WTC11 (cell line): ENCODE results near the gene NLE1. TPM values are rescaled to one million over a fixed set of nuclear protein-coding genes. Genes with fewer than 3 reads are reported as not detected.

Source experiments
- ATAC-seq: fragments of 200-7000 bp; cut with Tn5 transposase; 2 replicates; pipeline ENCODE4 v1.10.0; 2021; ENCODE audit warnings: mild to moderate bottlenecking, moderate library complexity
- CTCF ChIA-PET: fragments of 300-600 bp; sonication (Branson Sonifier 250); formaldehyde crosslinking; loops from one replicate; lab custom pipeline; 2021; ENCODE audit warnings: antibody characterized with exemption; lab: Charles Lee
- POLR2A ChIA-PET: fragments of 350-600 bp; sonication (Branson Sonifier 250); formaldehyde crosslinking; loops from one replicate; lab custom pipeline; 2021; ENCODE audit warnings: antibody characterized with exemption; lab: Charles Lee
- DNase-seq: peaks from one replicate; pipeline ENCODE4 v3.0.0; 2021; ENCODE audit warnings: low spot score
- H3K27ac Mint-ChIP-seq: 2 replicates; pipeline ENCODE4 v1.8.0; 2021; ENCODE audit warnings: mixed read lengths
- H3K27me3 Mint-ChIP-seq: 2 replicates; pipeline ENCODE4 v1.8.0; 2021; ENCODE audit warnings: low read depth, mild to moderate bottlenecking, moderate library complexity, mixed read lengths
- H3K36me3 Mint-ChIP-seq: 2 replicates; pipeline ENCODE4 v1.8.0; 2021; ENCODE audit warnings: mixed read lengths
- H3K4me1 Mint-ChIP-seq: 2 replicates; pipeline ENCODE4 v1.8.0; 2022; ENCODE audit warnings: mixed read lengths
- H3K4me3 Mint-ChIP-seq: 2 replicates; pipeline ENCODE4 v1.8.0; 2021; ENCODE audit warnings: mild to moderate bottlenecking, moderate library complexity, mixed read lengths
- H3K9me3 Mint-ChIP-seq: 2 replicates; pipeline ENCODE4 v1.8.0; 2021; ENCODE audit warnings: mixed read lengths
- AFF4 ChIP-seq: sonication (generic); formaldehyde crosslinking; IDR thresholded peaks from 2 replicates; pipeline ENCODE4 v1.8.1; 2023; ENCODE audit warnings: mild to moderate bottlenecking, missing genetic modification reagents, borderline replicate concordance
- ARID4B ChIP-seq: sonication (generic); formaldehyde crosslinking; IDR thresholded peaks from 2 replicates; pipeline ENCODE4 v1.8.0; 2023; ENCODE audit warnings: missing genetic modification reagents, mild to moderate bottlenecking, borderline replicate concordance
- ATF1 ChIP-seq: sonication (generic); formaldehyde crosslinking; IDR thresholded peaks from 2 replicates; pipeline ENCODE4 v1.8.1; 2023; ENCODE audit warnings: mild to moderate bottlenecking, moderate library complexity, missing genetic modification reagents
- ESRRA ChIP-seq: sonication (generic); formaldehyde crosslinking; IDR thresholded peaks from 2 replicates; pipeline ENCODE4 v1.8.1; 2022; ENCODE audit warnings: mild to moderate bottlenecking, missing genetic modification reagents, borderline replicate concordance
- FOXK1 ChIP-seq: sonication (generic); formaldehyde crosslinking; IDR thresholded peaks from 2 replicates; pipeline ENCODE4 v1.8.0; 2022; ENCODE audit warnings: mild to moderate bottlenecking, moderate library complexity, missing genetic modification reagents
- FOXP1 ChIP-seq: sonication (generic); formaldehyde crosslinking; IDR thresholded peaks from 2 replicates; pipeline ENCODE4 v1.8.0; 2022; ENCODE audit warnings: missing genetic modification reagents, mild to moderate bottlenecking, moderate library complexity, borderline replicate concordance
- IRF2 ChIP-seq: sonication (generic); formaldehyde crosslinking; IDR thresholded peaks from 2 replicates; pipeline ENCODE4 v1.8.0; 2022; ENCODE audit warnings: low read depth, missing genetic modification reagents, borderline replicate concordance
- KAT7 ChIP-seq: sonication (generic); formaldehyde crosslinking; IDR thresholded peaks from 2 replicates; pipeline ENCODE4 v1.8.1; 2023; ENCODE audit warnings: missing genetic modification reagents, mild to moderate bottlenecking, borderline replicate concordance
- PRRX2 ChIP-seq: fragments of 250-450 bp; sonication (Bioruptor Pico); IDR thresholded peaks from 2 replicates; pipeline ENCODE4 v1.8.0; 2021; ENCODE audit warnings: mild to moderate bottlenecking
- RELA ChIP-seq: sonication (generic); formaldehyde crosslinking; IDR thresholded peaks from 2 replicates; pipeline ENCODE4 v1.8.1; 2022; ENCODE audit warnings: missing genetic modification reagents, mild to moderate bottlenecking, borderline replicate concordance
- TP53 ChIP-seq: sonication (generic); formaldehyde crosslinking; IDR thresholded peaks from 2 replicates; pipeline ENCODE4 v1.8.1; 2023; ENCODE audit warnings: mild to moderate bottlenecking, missing genetic modification reagents
- ZNF121 ChIP-seq: sonication (generic); formaldehyde crosslinking; IDR thresholded peaks from 2 replicates; pipeline ENCODE4 v1.8.0; 2023; ENCODE audit warnings: missing genetic modification reagents
- ZNF263 ChIP-seq: sonication (generic); formaldehyde crosslinking; IDR thresholded peaks from 2 replicates; pipeline ENCODE4 v1.8.1; 2022; ENCODE audit warnings: low read depth, mild to moderate bottlenecking, moderate library complexity, missing genetic modification reagents
- ZNF317 ChIP-seq: sonication (generic); formaldehyde crosslinking; IDR thresholded peaks from 2 replicates; pipeline ENCODE4 v1.8.1; 2023; ENCODE audit warnings: low read depth, mild to moderate bottlenecking, moderate library complexity, missing genetic modification reagents, borderline replicate concordance
- ZNF425 ChIP-seq: fragments of 250-450 bp; sonication (Bioruptor Pico); conservative IDR thresholded peaks from 2 replicates; pipeline ENCODE4 v1.9.0; 2021; ENCODE audit warnings: mild to moderate bottlenecking
- ZNF512 ChIP-seq: sonication (generic); formaldehyde crosslinking; IDR thresholded peaks from 2 replicates; pipeline ENCODE4 v1.8.1; 2022; ENCODE audit warnings: missing genetic modification reagents, borderline replicate concordance
- ZSCAN18 ChIP-seq: fragments of 250-450 bp; sonication (Bioruptor Pico); IDR thresholded peaks from 2 replicates; pipeline ENCODE4 v2.1.2; 2022; ENCODE audit warnings: mild to moderate bottlenecking, moderate library complexity
- total RNA-seq: library from RNA; stranded (reverse); gene quantifications from 3 replicates; pipeline ENCODE4 v1.2.3, GENCODE V29; 2021

The NLE1 gene
- total RNA-seq, 1 experiment from 2014 or later = 52.2 TPM

GRCh38 chr17:35138218-35138617 is 3.9 kb downstream of the NLE1 start:
- Mint-ChIP-seq H3K27me3 (no peaks in the 10 kb centered on the region), H3K9me3 (no peaks in the 10 kb centered on the region), H3K4me1 (peaks cover 5% of the 10 kb centered on the region), H3K27ac (no peak overlapping the region), H3K4me3 (no peak overlapping the region), H3K36me3 (peaks cover 61% of the 10 kb centered on the region)
- DNase-seq = no peak
- ATAC-seq = no peak
- CTCF ChIA-PET = no interaction called here
- TF ChIP-seq ATF1 (CRISPR knock-in tag) = no peak
- TF ChIP-seq AFF4 = no peak
- TF ChIP-seq ZNF512 (CRISPR knock-in tag) = no peak
- no peak for TF ChIP-seq ZNF317 (CRISPR knock-in tag)
- TF ChIP-seq FOXK1 (CRISPR knock-in tag) = no peak
- no peak for TF ChIP-seq KAT7
- no peak for TF ChIP-seq FOXP1 (CRISPR knock-in tag)
- POLR2A ChIA-PET = no interaction called here

- H3K9me3 Mint-ChIP-seq = no peaks in the 10 kb centered on the region
- CTCF ChIA-PET = no interaction called here
- TF ChIP-seq ESRRA (CRISPR knock-in tag) = no peak
- no peak for TF ChIP-seq RELA (CRISPR knock-in tag)
- TF ChIP-seq ZNF425 = no peak
- no peak for TF ChIP-seq PRRX2 (CRISPR knock-in tag)
- TF ChIP-seq, all 79 proteins: peak for 0
- Mint-ChIP-seq H3K27ac (no peak overlapping the region), H3K27me3 (no peaks in the 10 kb centered on the region), H3K4me3 (no peak overlapping the region), H3K4me1 (no peaks in the 10 kb centered on the region), H3K36me3 (peaks cover 82% of the 10 kb centered on the region)
- POLR2A ChIA-PET = no interaction called here
- ATAC-seq = no peak
- no peak for DNase-seq
Observed at GRCh38 chr17:35135322-35135721, 6.8 kb downstream of the NLE1 start.

- DNase-seq = no peak
- no peak overlapping the region for H3K4me3 Mint-ChIP-seq
- H3K36me3 Mint-ChIP-seq = peaks cover 67% of the 10 kb centered on the region
- no peaks in the 10 kb centered on the region for H3K27me3 Mint-ChIP-seq
- H3K27ac Mint-ChIP-seq = no peak overlapping the region
- ATAC-seq = no peak
- CTCF ChIA-PET = no interaction called here
- POLR2A ChIA-PET = no interaction called here
- H3K9me3 Mint-ChIP-seq = 0 out of 2 replicates have a peak, but pooled peaks cover 5% of the 10 kb centered on the region
- no peaks in the 10 kb centered on the region for H3K4me1 Mint-ChIP-seq
- TF ChIP-seq TP53 (CRISPR knock-in tag) (no peak), ZNF263 (no peak), ZNF121 (CRISPR knock-in tag) (no peak), IRF2 (CRISPR knock-in tag) (no peak), ZSCAN18 (CRISPR knock-in tag) (no peak), ARID4B (no peak)
Observed at GRCh38 chr17:35132816-35133550, 9.1 kb downstream of the NLE1 start.
